Stimulated activated effector memory CD8-positive, alpha-beta T cell treated with anti-CD3 and anti-CD28 coated beads, Interleukin-12 subunit alpha, Interleukin-12 subunit beta, amount 100 ng/mL, for 72 hours (primary cell): ENCODE results near the gene WNK2.
A peak's percentile ranks its signal among the peaks of the same experiment; 100 is the strongest.

Source experiments
- ATAC-seq: fragments of 150-1000 bp; cut with Tn5 transposase; 2 replicates; pipeline ENCODE4 v1.10.0; 2021
- DNase-seq, 2 donors: peaks; one replicate each; pipeline ENCODE4 v3.0.0; 2021 to 2022; ENCODE audit warnings: low spot score in 2 of 2
- H3K27ac Mint-ChIP-seq: one replicate; pipeline ENCODE4 v1.8.0; 2022; ENCODE audit warnings: mild to moderate bottlenecking, mixed read lengths
- H3K36me3 Mint-ChIP-seq: one replicate; pipeline ENCODE4 v1.8.0; 2022; ENCODE audit warnings: mild to moderate bottlenecking, mixed read lengths
- H3K4me1 Mint-ChIP-seq: one replicate; pipeline ENCODE4 v1.8.0; 2022; ENCODE audit warnings: mixed read lengths
- H3K4me3 Mint-ChIP-seq: one replicate; pipeline ENCODE4 v1.8.0; 2022; ENCODE audit warnings: mild to moderate bottlenecking, mixed read lengths
- H3K9me3 Mint-ChIP-seq: one replicate; pipeline ENCODE4 v1.8.0; 2022; ENCODE audit warnings: mixed read lengths

WNK2 gene

DNA sequence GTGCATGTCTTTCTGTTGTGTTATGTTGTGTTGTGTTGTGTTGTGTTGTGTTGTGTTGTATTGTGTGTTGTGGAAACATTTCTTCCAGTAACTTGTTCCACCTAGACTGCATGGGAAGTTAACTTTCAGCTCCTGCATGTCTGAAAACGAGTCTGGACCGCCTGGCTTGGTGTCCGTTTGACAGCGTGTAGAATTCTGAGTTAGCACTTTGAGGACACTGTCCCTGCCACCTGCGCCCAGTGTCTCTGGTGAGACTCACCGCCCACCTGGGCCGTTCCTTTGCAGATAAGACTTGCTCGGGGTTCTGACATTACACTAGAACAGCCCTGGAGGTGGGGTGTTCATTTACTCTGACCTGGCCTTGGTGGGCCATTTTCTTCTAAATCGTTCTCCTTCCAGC is 42.0 kb downstream of the WNK2 start:
- ATAC-seq (no peak), DNase-seq (no peak)
- Mint-ChIP-seq H3K36me3 (no peaks in the 10 kb centered on the region), H3K4me3 (no peak overlapping the region), H3K9me3 (no peaks in the 10 kb centered on the region), H3K27ac (no peak overlapping the region), H3K4me1 (peaks cover 6% of the 10 kb centered on the region)

DNA sequence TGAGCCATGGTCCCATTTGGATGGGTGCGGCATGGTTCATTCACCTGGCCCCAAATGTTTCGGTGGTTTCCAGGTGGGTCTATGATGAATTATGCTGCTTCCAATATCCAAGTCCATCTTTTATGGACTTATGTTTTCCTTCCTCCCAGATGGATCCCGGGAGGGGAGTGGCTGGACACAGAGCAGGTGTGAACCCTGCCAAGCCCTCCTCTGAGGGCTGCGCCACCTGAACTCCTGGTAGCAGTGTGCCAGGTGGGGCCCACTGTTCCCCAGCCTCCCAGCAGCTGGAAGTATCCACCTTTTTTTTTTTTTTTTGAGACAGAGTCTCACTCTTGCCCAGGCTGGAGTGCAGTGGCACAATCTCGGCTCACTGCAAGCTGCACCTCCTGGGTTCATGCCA is 42.9 kb downstream of the WNK2 start:
- Mint-ChIP-seq H3K9me3 (no peaks in the 10 kb centered on the region), H3K4me3 (no peak overlapping the region), H3K36me3 (no peaks in the 10 kb centered on the region), H3K27ac (no peak overlapping the region), H3K4me1 (peaks cover 12% of the 10 kb centered on the region)
- ATAC-seq (no peak), DNase-seq (no peak)

DNA sequence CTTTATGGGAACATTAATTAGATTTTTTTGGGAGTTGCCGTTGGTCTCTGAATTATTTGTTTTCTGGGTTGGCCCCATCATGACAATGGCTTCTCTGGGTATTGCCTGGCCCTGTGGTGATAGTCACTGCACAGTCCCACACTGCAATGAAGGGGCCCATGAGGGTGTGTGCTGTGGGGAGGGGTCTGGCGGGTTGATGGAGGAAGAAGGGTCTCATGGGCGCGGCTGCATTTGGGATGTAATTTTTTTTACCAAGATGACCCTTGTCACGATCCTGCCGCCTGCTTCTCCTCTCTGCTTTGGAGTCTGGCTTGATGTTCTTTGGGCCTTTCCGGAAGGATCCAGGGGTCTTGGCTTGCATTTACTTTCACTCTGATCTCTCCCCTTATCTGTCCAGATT is 44.1 kb downstream of the WNK2 start:
- ATAC-seq (no peak), DNase-seq (no peak)
- Mint-ChIP-seq H3K4me1 (peaks cover 12% of the 10 kb centered on the region), H3K27ac (no peak overlapping the region), H3K36me3 (no peaks in the 10 kb centered on the region), H3K4me3 (no peak overlapping the region), H3K9me3 (no peaks in the 10 kb centered on the region)

DNA sequence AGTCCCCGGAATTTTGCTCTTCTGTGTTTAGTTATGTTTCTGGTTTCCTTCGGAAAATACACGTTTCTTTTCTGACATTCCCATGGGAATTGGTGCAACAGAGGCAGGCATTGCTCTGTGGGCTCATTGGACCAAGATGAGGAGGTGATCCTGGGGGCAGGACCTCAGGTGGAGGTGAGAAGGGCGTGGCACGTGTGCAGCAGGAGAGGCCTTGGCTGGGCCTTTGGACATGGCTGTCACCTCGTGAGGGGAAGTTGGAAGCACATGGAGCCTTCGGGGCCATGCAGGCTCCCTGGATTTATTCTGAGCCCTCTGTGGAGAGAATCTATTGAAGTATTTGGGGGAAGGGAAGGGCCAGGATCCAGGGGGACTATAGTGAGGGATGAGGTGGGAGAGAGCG is 44.5 kb downstream of the WNK2 start:
- no peak overlapping the region for H3K4me3 Mint-ChIP-seq
- peaks cover 12% of the 10 kb centered on the region for H3K4me1 Mint-ChIP-seq
- no peaks in the 10 kb centered on the region for H3K36me3 Mint-ChIP-seq
- H3K9me3 Mint-ChIP-seq, result no peaks in the 10 kb centered on the region
- DNase-seq, result no peak
- no peak overlapping the region for H3K27ac Mint-ChIP-seq
- ATAC-seq, result no peak

DNA sequence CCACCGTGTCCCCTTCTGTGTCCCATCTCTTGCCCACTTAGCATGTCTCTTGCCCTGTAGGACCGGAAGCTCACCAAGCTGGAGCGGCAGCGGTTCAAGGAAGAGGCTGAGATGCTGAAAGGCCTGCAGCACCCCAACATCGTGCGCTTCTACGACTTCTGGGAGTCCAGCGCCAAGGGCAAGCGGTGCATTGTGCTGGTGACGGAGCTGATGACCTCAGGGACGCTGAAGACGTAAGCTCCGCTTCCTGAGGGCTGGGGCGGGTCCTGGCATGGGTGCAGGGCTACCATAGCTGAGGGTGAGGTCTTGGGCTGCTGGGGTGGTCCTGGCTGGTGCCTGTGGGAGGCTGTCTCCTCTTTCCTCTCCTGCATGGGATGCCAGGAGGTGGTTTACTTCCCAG is 45.7 kb downstream of the WNK2 start:
- Mint-ChIP-seq H3K27ac (no peak overlapping the region), H3K36me3 (no peaks in the 10 kb centered on the region), H3K9me3 (no peaks in the 10 kb centered on the region), H3K4me1 (peaks cover 12% of the 10 kb centered on the region), H3K4me3 (no peak overlapping the region)
- ATAC-seq, result no peak
- no peak for DNase-seq

DNA sequence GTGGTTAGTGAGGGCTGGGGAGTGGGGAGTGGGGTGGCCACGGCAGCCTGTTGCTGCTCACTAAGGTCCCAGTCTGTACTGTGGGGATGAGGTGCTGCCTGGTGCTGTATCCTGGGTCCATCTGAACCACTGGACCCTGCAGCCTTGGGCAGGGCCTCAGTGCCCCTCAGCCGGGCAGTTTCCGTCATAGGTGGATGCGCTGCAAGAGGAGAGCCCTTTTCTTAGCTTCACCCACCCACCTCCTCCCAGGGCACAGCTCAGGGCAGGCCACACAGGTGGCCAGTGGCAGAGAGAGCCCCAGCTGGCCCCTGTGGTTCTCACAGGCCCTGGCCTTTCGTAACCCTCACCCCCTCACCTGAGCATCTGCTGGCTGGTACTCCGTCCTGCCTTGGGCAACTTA is 46.2 kb downstream of the WNK2 start:
- DNase-seq (no peak), ATAC-seq (no peak)
- H3K27ac Mint-ChIP-seq, result no peak overlapping the region
- H3K4me1 Mint-ChIP-seq, result peaks cover 12% of the 10 kb centered on the region
- no peaks in the 10 kb centered on the region for H3K36me3 Mint-ChIP-seq
- no peaks in the 10 kb centered on the region for H3K9me3 Mint-ChIP-seq
- H3K4me3 Mint-ChIP-seq, result no peak overlapping the region

DNA sequence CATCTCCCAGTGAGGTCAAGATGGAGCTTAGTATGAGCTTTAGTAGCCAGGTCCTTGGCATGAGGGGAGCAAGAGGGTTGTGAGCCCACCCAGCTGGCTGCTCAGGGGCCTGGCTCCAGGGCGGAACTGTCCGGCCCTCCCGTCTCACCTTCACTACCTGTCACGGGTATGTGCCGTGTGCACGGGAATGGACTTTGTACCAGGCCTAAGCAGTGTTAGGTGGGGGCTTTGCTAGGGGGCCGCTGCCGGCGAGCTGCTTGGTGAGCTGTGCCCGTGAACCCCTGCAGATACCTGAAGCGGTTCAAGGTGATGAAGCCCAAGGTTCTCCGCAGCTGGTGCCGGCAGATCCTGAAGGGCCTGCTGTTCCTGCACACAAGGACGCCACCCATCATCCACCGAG is 46.7 kb downstream of the WNK2 start:
- H3K4me1 Mint-ChIP-seq, result peaks cover 12% of the 10 kb centered on the region
- no peak overlapping the region for H3K4me3 Mint-ChIP-seq
- H3K27ac Mint-ChIP-seq, result no peak overlapping the region
- no peak for ATAC-seq
- DNase-seq, result no peak
- no peaks in the 10 kb centered on the region for H3K9me3 Mint-ChIP-seq
- H3K36me3 Mint-ChIP-seq, result no peaks in the 10 kb centered on the region

DNA sequence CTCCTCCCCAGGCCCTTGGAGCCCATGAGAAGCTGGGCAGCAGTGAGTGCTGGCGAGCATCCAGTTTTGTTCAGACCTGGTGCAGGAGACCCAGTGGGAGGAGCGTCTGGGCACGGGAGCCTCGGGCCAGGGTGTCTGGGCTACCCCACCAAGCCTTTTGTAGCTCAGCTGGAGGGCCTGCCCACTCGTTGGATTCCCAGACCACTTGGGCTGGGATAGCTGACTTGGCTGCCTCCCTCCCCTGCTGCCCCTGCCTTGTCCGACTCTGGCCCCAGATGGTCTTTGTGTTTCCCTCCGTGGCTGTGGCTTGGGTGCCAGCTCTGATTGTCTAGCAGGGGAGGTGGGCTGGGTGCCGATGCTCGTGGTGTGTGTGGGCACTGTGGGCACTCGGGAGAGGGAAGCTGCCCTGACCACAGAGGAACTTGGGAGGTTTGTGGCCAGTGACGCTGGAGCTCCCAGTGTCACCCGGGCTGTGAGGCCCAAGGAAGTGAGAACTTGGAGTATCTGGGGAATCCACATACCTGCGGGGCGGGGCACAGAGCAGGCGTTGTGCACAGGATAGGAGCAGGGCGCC is 47.3 kb downstream of the WNK2 start:
- Mint-ChIP-seq H3K9me3 (no peaks in the 10 kb centered on the region), H3K4me3 (no peak overlapping the region), H3K4me1 (peaks cover 16% of the 10 kb centered on the region), H3K27ac (peak overlapping the region; percentile 65), H3K36me3 (no peaks in the 10 kb centered on the region)
- DNase-seq (no peak), ATAC-seq (no peak)

DNA sequence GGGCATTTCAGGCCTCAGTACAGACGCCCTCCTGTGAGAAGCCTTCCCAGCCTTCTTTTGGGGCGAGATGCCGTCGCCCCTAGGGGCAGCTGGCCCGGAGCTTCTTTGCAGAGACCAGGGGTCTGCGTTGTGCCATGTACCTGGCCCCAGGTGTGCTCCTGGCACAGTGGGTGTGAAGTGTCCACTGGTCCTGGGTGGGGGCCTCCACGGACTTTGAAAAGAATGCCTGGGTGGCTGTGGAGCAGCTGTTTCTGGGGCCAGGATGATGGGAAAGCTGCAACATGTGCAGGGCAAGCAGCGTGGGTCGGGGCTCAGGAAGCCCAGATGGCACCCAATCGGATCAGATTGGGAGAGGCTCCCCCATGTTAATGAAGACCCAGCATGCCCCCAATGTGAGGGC is 47.8 kb downstream of the WNK2 start:
- H3K9me3 Mint-ChIP-seq, result no peaks in the 10 kb centered on the region
- no peaks in the 10 kb centered on the region for H3K36me3 Mint-ChIP-seq
- peak overlapping the region; percentile 65 for H3K27ac Mint-ChIP-seq
- H3K4me3 Mint-ChIP-seq, result no peak overlapping the region
- ATAC-seq, result no peak
- DNase-seq, result no peak
- peaks cover 21% of the 10 kb centered on the region for H3K4me1 Mint-ChIP-seq

DNA sequence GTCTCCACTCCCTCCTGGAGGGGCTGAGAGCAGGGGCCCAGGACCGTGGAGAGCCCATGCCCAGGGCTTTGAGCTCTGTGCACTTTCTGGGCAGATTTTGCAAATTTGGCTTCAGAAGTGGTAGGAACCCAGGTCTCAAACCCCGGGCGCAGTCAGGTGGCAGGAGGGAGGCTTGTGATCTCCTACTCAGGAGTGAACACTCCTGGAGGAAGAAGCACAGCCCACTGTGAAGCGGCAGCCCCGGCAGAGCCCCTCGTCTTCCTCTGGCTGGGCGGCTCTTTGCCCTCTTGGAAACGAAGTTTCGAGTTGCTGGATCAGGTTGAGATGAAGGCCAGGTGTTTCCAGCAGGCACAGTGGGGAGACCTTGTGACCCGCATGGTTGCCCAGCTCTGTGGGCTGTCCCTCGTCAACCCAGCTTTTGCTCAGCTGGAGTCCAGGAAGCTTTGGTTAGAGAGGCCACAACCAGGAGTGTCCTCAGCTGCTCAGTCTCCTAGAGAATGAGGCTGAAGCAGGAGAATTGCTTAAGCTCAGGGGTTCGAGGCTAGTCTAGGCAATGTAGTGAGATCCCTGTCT is 48.5 kb downstream of the WNK2 start:
- ATAC-seq (no peak), DNase-seq (no peak)
- peaks cover 2% of the 10 kb centered on the region for H3K9me3 Mint-ChIP-seq
- no peaks in the 10 kb centered on the region for H3K36me3 Mint-ChIP-seq
- no peak overlapping the region for H3K4me3 Mint-ChIP-seq
- H3K4me1 Mint-ChIP-seq, result peaks cover 29% of the 10 kb centered on the region
- H3K27ac Mint-ChIP-seq, result no peak overlapping the region

DNA sequence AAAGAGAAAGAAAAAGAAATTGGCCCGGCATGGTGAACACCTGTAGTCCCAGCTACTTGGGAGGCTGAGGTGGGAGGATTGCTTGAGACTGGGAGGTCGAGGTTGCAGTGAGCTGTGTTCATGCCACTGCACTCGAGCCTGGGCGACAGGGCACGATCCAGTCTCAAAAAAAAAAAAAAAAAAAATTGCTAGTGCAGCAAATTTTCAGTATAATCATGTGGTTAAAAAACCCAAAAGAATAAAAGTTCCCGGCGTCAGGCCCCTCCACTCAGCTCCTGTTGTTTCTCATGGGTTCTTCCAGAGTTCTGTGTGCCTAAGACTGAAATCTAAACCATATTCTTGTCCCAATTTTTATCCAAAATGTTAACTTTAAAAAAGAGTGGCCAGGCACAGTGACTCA is 49.1 kb downstream of the WNK2 start:
- Mint-ChIP-seq H3K9me3 (peaks cover 2% of the 10 kb centered on the region), H3K36me3 (no peaks in the 10 kb centered on the region), H3K27ac (no peak overlapping the region), H3K4me1 (peaks cover 34% of the 10 kb centered on the region), H3K4me3 (no peak overlapping the region)
- DNase-seq (no peak), ATAC-seq (no peak)

DNA sequence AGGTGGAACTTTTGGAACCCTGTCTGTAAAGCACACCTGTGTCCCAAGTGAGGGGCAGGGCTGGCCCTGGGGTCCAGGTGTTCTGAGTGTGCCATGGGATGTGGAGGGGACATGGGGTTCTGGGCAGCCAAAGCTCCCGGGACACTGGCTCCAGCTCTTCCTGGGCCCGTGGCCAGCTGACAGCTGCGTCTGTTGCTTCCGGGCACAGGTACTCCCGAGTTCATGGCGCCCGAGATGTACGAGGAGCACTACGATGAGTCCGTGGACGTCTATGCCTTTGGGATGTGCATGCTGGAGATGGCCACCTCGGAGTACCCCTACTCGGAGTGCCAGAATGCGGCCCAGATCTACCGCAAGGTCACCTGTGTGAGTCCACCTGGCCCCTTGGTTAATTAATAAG is 50.7 kb downstream of the WNK2 start:
- H3K27ac Mint-ChIP-seq, result no peak overlapping the region

DNA sequence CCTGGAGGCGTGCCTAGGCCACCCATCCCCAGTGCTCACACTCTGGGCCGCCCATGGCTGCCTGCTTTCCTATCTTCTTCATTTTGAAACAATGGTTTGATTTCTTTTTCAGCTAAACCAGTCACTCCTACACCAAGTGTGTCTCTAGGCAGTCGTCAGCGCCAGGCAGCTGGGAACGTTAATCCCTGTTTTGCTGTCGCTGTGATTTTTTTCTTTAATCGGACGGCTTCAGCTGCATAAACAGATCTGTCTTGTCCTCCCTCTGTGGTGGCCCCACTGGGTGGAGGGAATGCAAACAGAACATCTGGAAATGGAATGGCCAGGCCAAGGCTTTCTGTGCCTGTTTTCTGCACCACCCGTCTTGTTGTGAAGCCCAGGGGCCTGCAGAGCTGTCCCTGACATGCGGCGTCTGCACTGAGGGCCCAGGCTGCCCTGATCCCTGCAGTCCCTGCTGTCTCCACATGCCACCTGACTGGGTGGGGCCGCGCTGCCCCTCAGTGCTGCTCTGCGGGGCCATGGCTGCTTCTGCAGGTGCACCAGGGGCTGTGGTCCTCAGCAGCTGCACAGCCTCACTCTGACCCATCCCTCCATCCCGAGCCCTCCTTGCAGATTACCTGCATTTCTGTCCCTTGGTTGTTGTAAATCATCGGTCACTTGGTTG is 51.5 kb downstream of the WNK2 start:
- no peak overlapping the region for H3K4me3 Mint-ChIP-seq
- ATAC-seq (no peak), DNase-seq (no peak)
- H3K4me1 Mint-ChIP-seq, result peaks cover 38% of the 10 kb centered on the region
- no peak overlapping the region for H3K27ac Mint-ChIP-seq
- H3K9me3 Mint-ChIP-seq, result peaks cover 2% of the 10 kb centered on the region
- no peaks in the 10 kb centered on the region for H3K36me3 Mint-ChIP-seq

More for the DNA sequence above, 50.7 kb downstream of the WNK2 start:
- no peak for ATAC-seq
- Mint-ChIP-seq H3K4me3 (no peak overlapping the region), H3K9me3 (peaks cover 2% of the 10 kb centered on the region), H3K4me1 (peaks cover 42% of the 10 kb centered on the region), H3K36me3 (no peaks in the 10 kb centered on the region)
- DNase-seq, result no peak

DNA sequence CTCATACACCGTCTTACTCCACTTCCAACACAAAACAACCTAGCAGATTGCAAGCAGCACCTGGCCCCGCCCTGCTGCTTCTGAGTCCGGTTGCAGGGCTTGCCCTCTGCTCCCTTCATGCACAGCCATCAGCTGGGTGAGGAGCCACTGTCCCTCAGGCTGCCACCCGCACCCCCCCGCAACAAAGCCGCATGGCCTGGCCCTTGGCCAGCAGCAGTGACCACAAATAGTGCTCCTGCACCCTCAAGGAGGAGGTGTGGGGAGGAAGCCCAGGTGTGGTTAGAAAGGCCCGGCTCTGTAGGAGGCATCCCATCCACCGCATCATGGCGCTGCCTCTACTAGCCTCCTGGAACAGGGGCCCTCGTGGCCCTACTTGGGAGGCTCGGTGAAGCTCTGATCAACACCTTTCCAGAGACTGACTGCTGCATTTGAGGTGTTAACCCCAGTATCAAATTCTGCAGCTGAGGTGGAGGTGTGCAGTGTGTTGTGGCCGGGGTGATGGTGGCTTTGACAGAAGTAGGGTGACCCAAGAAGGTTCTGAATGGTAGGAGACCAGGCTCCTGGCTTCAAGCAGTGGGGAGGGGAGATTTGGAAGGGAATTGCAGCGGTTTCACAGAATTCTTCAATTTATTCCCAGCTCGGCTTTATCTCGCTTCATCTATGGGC is 52.7 kb downstream of the WNK2 start:
- Mint-ChIP-seq H3K9me3 (peaks cover 2% of the 10 kb centered on the region), H3K4me1 (peaks cover 32% of the 10 kb centered on the region), H3K27ac (no peak overlapping the region), H3K36me3 (no peaks in the 10 kb centered on the region), H3K4me3 (no peak overlapping the region)
- ATAC-seq (peak; percentile 40), DNase-seq (no peak)

DNA sequence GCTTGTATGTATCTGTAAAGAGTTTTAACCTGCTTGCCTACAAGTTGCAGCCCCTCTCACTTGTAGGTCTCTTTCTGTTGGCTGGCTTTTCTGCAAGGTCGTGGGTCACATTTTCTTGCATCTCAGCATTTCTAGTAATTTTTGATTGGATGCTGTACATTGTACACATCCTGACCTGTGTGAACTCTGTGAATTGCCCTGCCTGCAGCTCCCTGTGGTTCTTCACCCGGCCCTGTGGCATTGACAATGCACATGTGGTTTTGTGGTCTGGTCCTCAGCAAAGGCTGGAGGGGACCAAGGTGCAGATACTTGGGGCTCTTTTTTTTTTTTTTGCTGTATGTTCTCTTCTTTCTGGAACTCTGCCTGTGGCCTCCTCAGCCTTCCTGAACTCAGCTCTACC is 53.6 kb downstream of the WNK2 start:
- Mint-ChIP-seq H3K4me1 (peaks cover 32% of the 10 kb centered on the region), H3K36me3 (no peaks in the 10 kb centered on the region), H3K27ac (no peak overlapping the region), H3K4me3 (no peak overlapping the region), H3K9me3 (peaks cover 2% of the 10 kb centered on the region)
- ATAC-seq, result peak; percentile 72
- no peak for DNase-seq
